Right renal cortex interstitium (tissue), 3 donors: Measurements from ENCODE around the gene HOXC5. TPM values are rescaled to one million over a fixed set of nuclear protein-coding genes. Genes with fewer than 3 reads are reported as not detected.

ENCODE experiments used
- DNase-seq, 3 donors: peaks; one replicate each; pipeline ENCODE4 v3.0.0-alpha.2; 2013; ENCODE audit warnings: low read depth in 3 of 3, low spot score in 2 of 3
- polyA plus RNA-seq, 3 donors: library from polyadenylated mRNA; unstranded; fragments of 120-200 nt; gene quantifications; one replicate each; pipeline ENCODE4 v1.2.1, GENCODE V29; 2013; ENCODE audit not compliant: insufficient read length in 3 of 3

HOXC5 gene
- polyA plus RNA-seq, 3 donors, result 0.93 to 1.4 (median 1.4) TPM

- no peak for DNase-seq
Measured at GRCh38 chr12:54019091-54019811, 13.6 kb upstream of the HOXC5 start.

DNA sequence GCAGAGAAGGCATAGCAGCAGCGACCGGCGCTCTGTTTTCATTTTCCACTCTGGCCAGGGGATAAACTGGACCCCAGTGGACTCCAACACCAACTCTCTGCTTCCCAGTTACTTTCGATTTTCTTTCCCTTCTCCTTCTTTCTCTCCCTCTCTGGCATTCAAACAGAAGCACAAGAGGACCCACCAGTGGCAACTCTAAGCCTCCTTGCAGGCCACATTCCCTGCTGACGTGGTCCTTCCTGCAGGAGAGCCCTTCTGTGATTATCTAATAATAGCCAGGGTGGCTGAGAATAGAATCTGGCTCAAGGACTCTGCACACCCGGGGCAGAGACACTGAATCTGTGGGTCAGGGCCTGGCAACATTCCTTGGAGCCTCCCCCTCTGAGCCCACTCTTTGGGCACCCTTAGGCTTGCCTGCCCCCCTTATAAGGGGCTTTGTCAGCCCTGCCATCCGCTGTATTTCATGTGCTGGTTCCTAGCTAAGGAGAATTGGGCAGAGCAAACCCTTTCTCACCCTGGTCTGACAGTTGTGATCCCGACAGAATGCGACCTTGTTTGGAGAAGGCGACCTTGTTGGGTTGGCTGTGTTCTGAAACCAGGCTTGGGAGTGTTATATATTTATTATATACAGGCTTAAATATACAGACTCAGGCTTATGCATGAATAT lies 12.8 kb upstream of the HOXC5 start:
- no peak for DNase-seq

DNA sequence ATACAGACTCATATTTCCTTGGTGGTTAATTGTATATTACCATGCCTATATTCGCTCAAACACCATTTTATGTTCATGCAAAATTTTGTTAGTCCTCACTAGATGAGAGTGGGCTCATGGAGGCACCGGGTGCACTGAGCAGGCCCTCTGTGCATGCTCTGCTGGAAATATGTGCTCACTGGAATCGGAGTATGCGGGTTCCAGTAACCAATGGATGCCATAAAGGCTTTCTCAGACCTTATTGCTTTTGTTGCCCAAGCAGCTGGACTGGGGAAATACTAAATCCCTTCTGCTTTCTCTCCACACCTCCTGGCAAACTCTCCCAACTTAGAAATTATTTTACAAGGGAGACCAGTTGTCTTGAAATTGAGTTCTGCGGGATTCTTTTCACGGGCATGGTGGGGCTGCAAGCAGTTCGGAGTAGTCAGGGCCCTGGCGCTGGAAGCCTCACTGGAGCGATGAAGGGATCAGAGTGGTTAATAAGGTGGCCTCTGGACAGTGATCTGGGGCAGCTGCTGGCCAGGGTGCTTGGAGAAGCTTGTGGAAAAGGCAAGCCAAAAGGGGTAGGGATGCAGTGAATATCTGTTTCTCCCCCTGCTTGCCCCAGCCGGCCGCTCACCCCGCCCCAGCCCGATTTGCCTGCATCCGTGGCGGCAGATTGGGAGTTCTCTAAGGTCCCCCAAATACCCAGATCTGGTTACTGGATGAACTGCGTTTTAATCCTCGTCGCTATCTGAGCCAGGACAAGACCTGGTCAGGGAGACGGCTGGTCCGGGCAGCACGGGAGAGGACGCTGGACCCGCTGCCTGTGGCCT lies 12.1 kb upstream of the HOXC5 start:
- no peak for DNase-seq

GRCh38 chr12:54021432-54022013 lies 11.3 kb upstream of the HOXC5 start:
- DNase-seq, result no peak

GRCh38 chr12:54022960-54023884 lies 9.6 kb upstream of the HOXC5 start:
- DNase-seq, result no peak

- no peak for DNase-seq
Measured at GRCh38 chr12:54024127-54024526, 8.7 kb upstream of the HOXC5 start.

DNA sequence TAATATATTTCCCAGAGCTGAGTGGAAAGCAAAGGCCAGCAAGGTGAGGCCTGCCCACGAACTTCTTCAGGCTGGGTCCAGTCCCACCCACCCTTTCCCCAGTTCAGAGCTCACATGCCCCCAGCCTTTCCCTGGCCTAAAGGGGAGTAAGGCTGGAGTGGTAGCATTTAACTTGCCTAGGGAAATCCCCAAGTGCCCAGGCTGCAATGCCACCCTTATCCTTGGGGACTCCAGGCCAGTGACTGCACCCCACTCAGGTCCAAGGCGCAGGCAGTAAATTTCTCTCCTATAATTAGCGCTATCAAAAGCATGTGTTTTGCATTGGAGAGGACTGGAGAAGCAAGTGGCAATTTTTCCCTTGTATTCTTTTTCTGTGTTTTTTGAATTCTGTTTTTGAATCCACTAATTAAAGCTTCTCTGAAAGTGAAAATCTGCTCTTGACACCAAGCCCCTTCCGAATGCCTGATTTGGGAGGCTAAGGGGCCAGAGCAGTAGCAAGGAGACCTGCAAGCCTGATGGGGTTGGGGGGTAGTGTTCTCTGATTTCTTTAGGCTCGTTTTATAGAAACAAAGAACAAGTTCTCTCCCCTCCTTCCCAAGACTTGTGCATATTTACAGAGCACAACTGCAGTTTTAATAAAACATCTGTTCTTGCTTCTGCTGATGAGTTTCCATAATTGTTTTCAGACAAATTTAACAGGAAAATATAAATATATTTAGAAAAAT lies 8.1 kb upstream of the HOXC5 start:
- DNase-seq, result no peak

- no peak for DNase-seq
Measured at GRCh38 chr12:54025499-54026405, 7.1 kb upstream of the HOXC5 start.

GRCh38 chr12:54026640-54027441 lies 6.0 kb upstream of the HOXC5 start:
- no peak for DNase-seq

- DNase-seq, result no peak
Measured at GRCh38 chr12:54027442-54027786, 5.4 kb upstream of the HOXC5 start.

GRCh38 chr12:54028314-54029201 lies 4.3 kb upstream of the HOXC5 start, which contains the start of gene HOXC6:
TSS of gene HOXC6 (plus strand) at chr12:54028440. CDS start at chr12:54028522, 82 bp downstream.
- DNase-seq, result no peak

DNA sequence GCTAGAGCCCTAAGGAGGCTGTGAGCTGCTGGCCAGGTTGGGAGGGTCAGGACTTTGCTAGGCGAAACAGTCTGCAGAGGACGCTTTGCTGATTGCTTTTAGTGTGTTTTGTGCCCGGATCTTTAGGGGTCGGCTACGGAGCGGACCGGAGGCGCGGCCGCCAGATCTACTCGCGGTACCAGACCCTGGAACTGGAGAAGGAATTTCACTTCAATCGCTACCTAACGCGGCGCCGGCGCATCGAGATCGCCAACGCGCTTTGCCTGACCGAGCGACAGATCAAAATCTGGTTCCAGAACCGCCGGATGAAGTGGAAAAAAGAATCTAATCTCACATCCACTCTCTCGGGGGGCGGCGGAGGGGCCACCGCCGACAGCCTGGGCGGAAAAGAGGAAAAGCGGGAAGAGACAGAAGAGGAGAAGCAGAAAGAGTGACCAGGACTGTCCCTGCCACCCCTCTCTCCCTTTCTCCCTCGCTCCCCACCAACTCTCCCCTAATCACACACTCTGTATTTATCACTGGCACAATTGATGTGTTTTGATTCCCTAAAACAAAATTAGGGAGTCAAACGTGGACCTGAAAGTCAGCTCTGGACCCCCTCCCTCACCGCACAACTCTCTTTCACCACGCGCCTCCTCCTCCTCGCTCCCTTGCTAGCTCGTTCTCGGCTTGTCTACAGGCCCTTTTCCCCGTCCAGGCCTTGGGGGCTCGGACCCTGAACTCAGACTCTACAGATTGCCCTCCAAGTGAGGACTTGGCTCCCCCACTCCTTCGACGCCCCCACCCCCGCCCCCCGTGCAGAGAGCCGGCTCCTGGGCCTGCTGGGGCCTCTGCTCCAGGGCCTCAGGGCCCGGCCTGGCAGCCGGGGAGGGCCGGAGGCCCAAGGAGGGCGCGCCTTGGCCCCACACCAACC lies 3.1 kb upstream of the HOXC5 start:
- DNase-seq, result no peak

DNA sequence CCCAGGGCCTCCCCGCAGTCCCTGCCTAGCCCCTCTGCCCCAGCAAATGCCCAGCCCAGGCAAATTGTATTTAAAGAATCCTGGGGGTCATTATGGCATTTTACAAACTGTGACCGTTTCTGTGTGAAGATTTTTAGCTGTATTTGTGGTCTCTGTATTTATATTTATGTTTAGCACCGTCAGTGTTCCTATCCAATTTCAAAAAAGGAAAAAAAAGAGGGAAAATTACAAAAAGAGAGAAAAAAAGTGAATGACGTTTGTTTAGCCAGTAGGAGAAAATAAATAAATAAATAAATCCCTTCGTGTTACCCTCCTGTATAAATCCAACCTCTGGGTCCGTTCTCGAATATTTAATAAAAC lies 2.4 kb upstream of the HOXC5 start:
- no peak for DNase-seq

GRCh38 chr12:54030889-54031471 lies 1.9 kb upstream of the HOXC5 start:
- no peak for DNase-seq

DNA sequence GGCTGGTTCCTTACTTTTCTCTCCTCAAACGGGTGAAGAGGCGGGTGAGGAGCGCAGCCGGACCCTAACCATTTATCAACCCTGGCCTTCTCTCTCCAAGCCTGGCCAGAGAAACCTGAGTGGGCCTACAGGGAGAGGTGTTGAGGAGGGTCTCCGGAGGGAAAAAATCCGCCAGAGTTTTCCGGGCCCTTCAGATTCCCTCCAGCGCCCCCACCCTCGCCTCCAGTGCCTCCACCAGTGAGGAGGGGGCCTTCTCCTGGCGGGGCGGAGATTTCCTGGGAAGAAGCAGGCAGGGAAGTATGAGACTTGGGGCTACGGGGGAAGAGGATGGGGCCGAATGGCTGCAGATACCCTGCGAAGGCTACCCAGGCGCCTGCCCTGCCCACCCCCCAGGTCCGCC lies 1.4 kb upstream of the HOXC5 start:
- DNase-seq, result no peak
